GM23248 (cell line): ENCODE measurements around the gene CD6.

Source experiments
- EZH2 ChIP-seq: fragments of 200-600 bp; sonication (generic); IDR thresholded peaks from 2 replicates; pipeline ENCODE4 v1.6.1; 2018; ENCODE audit warnings: antibody characterized with exemption, mild to moderate bottlenecking; ENCODE audit not compliant: insufficient read depth, poor library complexity, severe bottlenecking
- EZH2phosphoT487 ChIP-seq: fragments of 200-600 bp; sonication (generic); IDR thresholded peaks from 2 replicates; pipeline ENCODE4 v1.6.1; 2018; ENCODE audit warnings: antibody characterized with exemption, moderate library complexity, mild to moderate bottlenecking, low read depth; ENCODE audit not compliant: insufficient read depth

- no peak for TF ChIP-seq EZH2phosphoT487
- no peak for TF ChIP-seq EZH2
Observed at GRCh38 chr11:61012737-61013215, 41.3 kb downstream of the CD6 start.
